GM18507 (cell line): ENCODE data around the gene BORCS8.
"Not testable (repeated sequence)": the region's sequence is repeated elsewhere in the genome, so short reads cannot be mapped to it uniquely, and the experiment has no call there.

Source experiments
- DNase-seq: peaks from one replicate; pipeline ENCODE4 v3.0.0; 2011; ENCODE audit warnings: low read depth; ENCODE audit not compliant: insufficient read length; ENCODE audit errors: extremely low spot score
- FAIRE-seq: peaks from 2 replicates; lab custom pipeline; 2011; peaks lifted over from hg19 to GRCh38; lab: Jason Lieb, UNC

Gene BORCS8

DNA sequence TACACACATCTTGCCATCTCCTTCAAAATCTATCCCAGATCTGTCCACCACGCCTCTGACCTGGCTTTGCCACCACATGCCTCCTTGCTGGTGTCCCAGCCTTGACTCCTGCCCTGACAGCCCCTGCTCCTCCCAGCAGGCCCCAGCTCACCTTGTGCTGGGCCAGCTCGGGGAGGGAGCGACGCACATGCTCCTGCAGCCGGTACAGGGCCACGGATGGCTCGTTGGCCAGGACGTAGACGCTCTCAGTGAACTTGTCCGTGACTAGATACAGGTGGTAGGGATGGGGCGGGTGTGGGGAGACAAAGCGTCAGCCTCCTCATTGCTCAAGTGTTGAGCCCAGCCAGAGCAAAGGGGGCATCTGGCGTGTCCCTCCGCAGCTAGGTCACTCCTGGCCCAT is 5.2 kb downstream of the BORCS8 start:
- FAIRE-seq, result no peak
- no peak for DNase-seq

DNA sequence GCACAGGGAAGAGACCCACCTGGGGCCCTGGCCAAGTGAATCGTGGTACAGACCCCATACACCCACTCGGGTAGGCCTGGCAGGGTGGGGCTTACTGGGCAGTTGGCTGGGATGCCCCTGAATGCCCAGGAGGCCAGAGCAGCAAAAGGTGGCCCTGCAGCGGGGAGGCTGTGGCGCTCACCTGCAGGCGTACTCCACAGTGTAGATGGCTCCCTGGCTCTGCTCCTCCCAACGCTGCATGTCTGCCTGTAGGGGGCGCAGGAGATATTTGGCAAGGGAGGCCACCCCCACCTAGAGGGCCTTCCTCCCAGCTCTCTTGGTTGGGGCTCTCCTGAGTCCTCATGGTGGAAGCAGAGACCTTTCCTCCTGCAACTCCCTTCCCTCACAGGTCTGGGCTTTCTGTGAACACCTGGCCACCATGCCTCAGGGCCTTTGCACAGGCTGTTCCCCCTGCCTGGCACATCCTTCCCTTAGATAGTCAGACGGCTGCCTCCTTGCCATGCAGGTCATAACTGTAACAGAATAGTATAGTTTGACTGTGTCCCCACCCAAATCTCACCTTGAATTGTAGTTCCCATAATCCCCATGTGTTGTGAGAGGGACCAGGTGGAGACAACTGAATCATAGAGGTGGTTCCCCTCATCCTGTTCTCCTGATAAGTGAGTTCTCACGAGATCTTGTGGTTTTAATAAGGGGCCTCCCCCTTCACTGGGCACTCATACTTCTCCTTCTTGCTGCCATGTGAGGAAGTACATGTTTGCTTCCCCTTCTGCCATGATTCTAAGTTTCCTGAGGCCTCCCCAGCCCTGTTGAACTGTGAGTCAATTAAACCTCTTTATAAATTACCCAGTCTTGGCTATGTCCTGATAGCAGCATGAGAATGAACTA is 5.9 kb downstream of the BORCS8 start:
- FAIRE-seq, result peak; percentile 61
- no peak for DNase-seq

DNA sequence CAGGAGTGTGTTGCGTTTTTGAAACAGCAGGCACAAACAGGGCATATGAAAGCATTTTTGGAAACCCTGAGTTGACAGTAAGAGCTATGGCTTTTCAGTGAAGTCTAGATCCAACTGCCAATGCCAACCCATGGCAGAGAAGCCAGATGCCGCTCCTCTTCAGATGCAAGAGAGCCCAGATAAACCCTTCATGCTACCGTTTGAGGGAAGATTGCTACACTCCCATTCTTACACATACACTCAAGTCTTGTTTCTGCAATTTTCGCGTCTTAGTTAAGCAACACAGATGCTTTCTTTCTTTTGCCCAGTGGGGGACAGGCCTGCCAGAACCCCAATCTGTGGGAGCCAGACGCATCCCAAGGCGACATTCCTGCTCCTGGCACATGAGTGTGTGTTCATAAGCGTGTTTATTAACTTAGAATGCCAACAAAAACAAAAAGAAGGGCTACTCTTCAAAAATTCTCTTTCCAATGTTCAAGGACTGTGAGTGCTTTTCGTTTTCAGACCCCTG is 10.4 kb downstream of the BORCS8 start:
- no peak for DNase-seq
- no peak for FAIRE-seq

DNA sequence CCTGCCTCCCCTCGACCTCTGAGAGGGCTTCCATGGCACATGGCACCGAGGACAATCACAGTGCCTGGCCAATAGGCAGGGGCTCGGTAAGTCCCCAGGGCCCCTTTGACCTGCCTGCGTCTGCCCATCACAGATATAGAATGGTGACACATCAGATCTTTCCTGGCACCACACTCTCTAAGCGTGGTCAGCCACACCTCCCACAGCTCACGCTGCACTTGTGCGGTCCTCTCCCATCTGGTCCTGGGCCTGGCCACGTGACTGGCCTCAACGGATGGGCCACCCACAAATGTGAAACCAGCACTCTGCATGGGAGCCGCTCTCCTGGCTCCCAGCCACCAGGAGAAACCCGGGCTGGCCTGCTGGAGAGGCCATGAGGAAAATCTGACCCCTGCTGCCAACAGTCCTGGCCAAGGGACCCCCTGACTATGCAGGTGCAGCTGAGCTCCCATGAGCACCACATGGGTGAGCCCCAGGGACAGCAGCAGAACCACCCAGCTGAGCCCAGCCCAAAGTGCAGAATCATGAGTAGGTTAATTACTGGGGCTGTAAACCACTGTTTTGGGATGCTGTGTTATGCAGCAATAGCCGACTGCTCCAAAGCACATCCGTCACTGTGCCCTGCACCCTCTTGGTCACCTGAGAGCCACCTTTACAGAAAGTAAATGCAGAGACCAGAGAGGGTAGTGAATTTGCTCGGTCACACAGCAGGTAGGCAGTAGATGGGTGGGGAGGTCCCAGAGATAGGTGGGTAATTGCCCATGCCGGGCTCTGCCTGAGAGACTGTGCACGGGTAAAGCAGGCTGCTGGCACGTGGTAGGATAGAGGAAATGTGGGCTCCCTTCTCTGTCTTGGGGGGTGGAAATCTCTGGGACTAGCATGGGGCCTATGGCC is 12.2 kb downstream of the BORCS8 start:
- FAIRE-seq (no peak), DNase-seq (no peak)

DNA sequence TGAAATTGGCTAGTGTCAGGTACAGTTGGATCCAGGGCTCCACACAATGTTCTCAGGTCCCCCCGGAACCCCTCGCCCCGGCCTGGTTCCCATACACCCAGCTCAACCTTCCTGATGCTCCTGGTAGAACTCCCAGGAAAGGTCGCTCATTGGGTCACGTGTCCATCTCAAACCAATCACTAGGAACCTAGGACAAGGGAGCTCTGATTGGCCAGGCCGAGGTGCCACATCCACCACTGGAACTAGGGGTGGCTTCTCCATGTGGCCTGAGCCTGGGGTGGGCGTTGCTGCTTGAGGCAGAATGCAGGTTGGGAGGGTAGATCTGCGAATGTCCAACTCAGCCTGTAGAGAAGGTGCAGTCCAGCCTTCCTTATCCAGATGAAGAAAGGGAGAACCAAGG is 15.0 kb downstream of the BORCS8 start:
- DNase-seq (no peak), FAIRE-seq (no peak)

DNA sequence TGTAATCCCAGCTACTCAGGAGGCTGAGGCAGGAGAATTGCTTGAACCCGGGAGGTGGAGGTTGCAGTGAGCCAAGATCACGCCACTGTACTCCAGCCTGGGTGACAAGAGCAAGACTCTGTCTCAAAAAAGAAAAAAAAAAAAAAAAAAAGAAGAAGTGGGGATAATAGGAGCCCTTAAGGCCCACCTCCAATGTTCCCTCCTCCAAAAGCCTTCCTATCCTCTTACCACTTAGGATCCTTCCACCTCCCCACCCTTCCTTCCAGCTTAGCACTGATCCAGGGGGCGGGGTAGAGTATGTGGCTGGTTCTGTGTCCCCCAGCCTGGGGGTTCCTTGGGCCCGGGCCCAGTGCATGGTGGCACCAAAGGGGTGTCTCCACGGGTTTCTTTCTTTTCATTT is 18.7 kb downstream of the BORCS8 start:
- FAIRE-seq, DNase-seq: not testable (repeated sequence)

DNA sequence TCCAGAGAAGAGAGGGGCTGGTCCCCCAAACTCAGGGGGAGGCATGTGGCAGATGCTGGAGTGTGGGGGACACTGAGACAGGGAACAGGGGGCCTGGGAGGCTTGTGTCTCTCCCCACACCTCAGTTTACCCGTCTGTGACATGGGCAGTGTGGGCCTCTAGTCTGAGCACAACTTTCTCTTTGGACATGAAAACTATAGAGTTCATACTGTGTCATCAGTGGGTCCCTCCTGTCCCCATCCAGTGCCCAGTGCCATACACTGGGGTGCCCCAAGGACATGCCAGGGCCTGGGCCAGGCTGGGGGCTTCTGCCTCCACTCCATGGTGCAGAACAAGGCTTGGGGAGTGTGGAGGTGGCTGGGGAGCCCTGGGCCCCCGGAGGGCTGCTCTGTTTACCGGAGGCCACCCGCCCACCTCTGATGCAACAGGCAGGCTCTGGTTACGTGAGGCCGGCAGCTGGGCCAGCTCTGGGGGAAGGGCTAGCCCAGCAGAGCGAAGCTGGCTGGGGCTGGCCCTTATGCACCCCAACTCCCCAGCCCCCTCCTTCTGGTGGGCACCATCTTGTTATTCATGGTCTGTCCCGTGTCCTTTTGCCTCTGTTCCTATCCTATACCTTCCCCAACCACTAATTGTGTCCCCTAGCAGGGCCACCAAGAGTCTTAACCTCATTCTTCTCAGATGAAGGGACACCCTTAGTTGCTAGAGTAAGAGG is 20.0 kb downstream of the BORCS8 start:
- no peak for DNase-seq
- no peak for FAIRE-seq

DNA sequence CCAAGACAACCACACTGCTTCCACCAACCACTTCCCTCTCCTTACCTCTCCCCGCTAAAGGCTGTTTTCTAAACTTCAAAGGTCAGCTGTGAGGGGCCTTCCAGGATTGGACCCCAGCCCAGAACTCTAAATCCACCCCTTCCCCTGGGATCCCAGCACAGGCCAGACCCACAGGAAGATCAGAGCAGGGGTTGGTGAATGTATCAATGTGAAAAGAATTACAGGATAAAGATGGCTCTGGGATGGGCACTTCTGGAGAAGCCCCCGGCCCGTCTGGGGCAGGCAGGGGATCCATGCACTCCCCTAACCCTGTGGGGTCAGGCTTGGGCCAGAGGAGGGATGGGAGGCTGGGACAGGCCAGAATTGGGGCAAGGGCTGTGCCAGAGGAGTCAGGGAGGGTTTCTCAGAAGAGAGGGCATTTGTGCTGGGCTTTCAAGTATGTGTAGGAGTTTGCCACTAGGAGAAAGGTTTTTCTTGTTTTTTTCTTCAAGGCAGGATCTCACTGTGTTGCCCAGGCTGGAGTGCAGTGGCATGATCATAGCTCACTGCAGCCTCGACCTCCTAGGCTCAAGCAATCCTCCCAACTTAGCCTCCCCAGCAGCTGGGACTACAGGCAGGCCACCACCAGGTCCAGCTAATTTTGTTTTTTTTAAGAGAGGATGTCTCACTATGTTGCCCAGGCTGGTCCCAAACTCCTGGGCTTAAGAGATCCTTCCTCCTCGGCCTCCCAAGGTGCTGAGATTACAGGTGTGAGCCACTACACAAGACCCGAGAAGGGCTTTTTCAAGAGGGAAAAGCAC is 20.9 kb downstream of the BORCS8 start:
- DNase-seq, result no peak
- no peak for FAIRE-seq

DNA sequence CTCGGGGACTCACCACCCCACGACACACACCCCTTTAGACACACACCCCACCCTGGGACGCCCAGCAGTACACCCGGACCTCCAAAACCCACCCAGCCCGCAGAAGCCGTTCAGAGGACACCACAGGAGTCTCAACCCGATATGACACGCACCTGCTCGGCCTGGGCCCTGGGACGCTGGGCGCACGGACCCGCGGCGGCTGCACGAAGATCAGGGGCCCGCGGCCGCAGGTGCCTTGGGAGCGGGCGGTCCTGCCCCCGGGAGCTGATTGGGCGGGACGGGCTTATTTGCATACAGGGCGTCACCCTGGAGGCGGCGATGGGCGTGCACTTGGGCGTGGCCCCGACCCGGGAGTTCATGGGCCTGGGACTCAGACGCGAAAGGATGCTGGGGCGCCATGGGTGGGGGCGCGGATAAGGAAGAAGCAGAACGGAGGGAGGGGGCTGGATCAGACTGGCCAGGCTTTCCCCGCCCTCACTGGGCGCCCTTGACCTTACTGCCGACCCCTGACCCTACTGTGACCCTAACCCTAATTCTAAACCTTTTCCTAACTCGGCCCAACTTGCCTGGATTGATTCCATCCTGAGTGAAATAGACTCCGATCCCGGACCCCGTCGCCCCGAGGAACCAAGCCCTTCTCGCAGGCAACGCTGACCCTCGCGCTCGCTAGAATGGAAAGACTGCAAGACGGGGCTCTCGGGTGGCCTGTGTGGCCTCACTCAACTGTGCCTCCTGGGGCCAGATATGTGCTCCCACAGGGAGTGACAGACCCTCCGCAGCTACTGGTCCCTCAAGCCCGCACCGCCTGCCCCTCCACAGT is 21.7 kb downstream of the BORCS8 start, which contains the start of gene MEF2B:
MEF2B (minus strand) TSS at position 211 of the 820 bp plus-strand sequence. CDS start 19,528 bp downstream, outside the sequence.
- DNase-seq (peak; percentile 87), FAIRE-seq (peak; percentile 94)

DNA sequence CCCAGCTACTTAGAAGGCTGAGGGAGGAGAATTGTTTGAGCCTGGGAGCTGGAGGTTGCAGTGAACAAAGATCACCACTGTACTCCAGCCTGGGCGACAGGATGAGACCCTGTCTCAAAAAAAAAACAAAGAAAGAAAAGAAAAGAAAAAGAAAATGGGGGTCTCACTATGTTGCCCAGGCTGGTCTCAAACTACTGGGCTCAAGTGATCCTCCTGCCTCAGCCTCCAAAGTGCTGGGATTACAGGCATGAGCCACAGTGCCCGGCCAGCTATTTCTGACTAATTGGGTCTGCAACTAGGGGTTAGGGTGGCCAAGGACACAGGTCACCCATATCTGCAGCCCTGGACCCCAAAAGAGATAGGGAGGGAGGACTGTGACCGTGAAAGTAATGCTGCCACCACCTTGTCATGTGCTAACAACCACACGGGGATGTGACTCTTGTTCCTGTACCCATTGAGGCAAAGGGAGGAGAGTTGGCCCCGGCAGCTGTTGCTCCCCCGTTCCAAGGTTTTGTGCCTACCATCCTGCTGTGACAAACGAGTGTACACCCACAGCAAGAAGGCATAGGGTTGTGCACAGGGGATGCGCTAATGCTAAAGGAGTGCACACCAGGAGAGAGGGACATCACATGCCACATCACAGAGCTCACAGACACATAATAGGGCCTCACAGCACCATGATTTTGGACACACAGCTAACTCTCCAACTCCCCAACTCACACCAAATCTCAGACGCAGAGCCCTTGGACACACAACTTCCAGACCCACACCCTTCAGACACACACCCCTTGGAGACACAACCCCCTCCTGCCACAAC is 22.5 kb downstream of the BORCS8 start:
- FAIRE-seq, result peak; percentile 5
- no peak for DNase-seq

DNA sequence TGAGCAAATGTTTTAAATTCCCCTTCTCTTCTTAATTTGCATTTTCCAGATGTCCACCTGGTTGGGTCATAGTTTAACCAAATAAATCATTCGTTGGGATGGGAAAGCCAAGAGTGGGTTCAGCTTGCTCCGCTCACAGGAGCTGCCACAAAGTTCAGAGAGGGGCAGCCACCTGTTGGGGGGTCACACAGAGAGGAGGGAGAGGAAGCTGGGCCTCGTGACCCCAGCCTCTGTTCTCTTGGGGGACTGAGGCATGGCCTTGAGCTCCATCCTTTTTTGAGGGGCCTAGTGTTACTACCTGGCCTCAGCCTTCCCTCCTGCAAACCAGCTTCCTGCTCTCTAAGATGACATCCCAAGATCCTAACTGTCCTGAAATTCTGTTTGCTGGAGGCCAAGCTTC is 24.3 kb downstream of the BORCS8 start:
- no peak for DNase-seq
- no peak for FAIRE-seq

DNA sequence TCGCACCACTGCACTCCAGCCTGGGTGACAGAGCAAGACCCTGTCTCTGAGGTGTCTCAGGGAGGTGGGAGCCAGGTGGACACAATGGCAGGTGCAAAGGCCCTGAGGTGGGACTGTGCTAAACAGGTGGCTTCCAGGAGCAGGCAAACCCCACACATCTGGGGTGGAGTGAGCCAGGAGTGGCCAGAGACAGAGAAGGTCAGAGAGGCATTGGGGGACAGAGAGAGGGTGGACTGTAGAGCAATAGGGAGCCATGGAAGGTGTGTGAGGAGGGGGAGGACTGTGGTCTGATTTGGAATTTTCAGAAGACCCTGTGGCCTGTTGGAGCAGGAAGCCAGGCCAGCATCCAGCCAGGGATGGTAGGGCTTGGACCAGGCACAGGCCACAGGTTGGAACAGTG is 26.6 kb downstream of the BORCS8 start:
- FAIRE-seq (no peak), DNase-seq (no peak)

DNA sequence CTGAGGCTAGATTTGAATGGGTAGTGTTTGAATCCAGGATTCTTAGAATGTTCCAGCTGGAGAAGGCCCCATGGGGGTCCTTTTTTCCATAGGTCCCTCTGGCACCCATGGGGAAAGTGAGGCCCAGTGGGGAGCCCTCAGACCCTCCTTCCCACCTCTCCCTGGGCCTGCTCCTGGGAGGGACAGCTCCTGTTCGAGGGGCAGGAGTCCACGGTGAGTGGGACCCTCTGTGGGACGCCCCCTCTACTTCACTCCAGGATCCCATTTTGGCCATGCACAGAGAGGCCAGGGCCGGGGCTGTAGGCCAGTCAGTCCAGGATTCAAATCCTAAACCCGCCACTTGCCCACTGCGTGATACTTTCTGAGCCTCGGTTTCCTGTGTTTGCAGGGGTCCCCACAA is 29.5 kb downstream of the BORCS8 start:
- FAIRE-seq (no peak), DNase-seq (no peak)

DNA sequence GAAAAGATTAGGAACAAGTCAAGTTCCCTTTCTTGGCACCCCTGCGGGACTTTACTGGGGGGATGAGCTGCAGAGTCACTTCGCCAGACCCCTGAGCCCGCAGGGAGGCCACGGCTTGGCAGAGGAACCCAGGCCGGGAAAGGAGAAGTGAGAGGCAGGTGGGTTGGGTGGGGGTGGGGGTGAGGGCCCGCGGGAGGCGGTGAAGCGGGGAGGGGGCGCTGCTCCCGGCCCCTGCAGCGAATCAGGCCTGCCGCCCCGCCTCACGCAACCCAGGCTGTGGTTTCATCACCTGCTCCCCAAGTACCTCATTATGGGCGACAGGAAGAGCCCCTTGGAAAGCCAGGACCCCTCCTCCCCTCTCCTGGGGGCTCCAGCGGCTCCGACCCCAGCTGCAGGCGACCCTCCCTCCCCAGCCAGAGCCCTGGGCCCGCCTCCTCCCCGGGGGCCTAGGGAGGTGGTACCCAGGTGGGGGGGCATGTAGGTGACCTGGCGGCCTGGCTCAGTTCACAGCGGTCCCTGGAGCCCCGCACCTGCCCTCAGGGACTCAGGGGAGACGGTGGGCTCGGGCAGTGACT is 31.4 kb downstream of the BORCS8 start:
- FAIRE-seq (no peak), DNase-seq (no peak)

DNA sequence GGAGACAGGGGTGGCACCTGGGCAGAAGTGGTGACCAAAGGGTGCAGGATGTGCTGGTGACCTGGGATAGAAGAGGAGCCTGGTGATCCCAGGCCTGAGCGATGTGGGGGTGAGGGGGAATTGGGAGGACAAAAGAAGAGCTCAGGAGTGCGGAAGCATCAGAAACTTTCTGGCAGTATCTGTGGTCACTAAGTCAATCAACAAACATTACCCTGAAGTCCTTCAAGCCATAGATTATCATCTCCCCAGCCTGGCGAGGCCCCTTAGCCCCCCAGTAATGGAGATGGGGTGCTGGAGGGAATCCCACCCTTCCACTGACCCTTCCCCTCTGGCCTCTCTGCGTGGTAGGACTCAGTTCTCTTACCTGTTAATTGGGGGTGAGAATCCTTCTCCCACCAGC is 32.4 kb downstream of the BORCS8 start:
- no peak for DNase-seq
- FAIRE-seq, result no peak

DNA sequence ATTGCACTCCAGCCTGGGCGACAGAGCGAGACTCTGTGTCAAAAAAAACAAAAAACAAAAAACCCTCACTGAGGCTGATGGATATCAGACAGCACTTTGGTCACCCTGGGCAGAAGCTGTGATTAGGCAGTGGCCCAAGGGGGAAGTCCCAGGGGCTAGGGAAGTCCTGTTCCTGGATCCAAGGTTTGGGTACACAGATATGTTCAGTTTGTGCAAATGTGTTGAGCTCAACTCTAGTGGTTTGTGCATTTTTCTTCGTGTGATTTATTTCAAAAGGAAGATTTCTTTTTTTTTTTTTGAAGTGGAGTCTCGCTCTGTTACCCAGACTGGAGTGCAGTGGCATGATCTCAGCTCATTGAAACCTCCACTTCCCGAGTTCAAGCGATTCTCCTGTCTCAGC is 34.1 kb downstream of the BORCS8 start:
- no peak for DNase-seq
- FAIRE-seq, result no peak
